HepG2 (cell line): ENCODE data around the gene C22orf15. TPM values are rescaled to one million over a fixed set of nuclear protein-coding genes. Genes with fewer than 3 reads are reported as not detected.

Experiments
- AKNA ChIP-seq: sonication (generic); formaldehyde crosslinking; IDR thresholded peaks from 2 replicates; pipeline ENCODE4 v1.4.0; 2020; ENCODE audit warnings: missing genetic modification reagents, borderline replicate concordance
- ATF6 ChIP-seq: sonication (generic); formaldehyde crosslinking; conservative IDR thresholded peaks from 2 replicates; pipeline ENCODE4 v1.4.0; 2020; ENCODE audit warnings: missing genetic modification reagents
- BRD4 ChIP-seq: sonication (generic); formaldehyde crosslinking; IDR thresholded peaks from 2 replicates; pipeline ENCODE4 v1.4.0; 2020; ENCODE audit warnings: missing genetic modification reagents
- DNMT3B ChIP-seq: conservative IDR thresholded peaks from 2 replicates; pipeline ENCODE4 v1.6.1; 2016; ENCODE audit warnings: missing biosample characterization, control low read depth
- ERF ChIP-seq: IDR thresholded peaks from 2 replicates; pipeline ENCODE4 v1.6.1; 2018; ENCODE audit warnings: missing biosample characterization, missing genetic modification reagents
- HIVEP1 ChIP-seq: sonication (generic); formaldehyde crosslinking; IDR thresholded peaks from 2 replicates; pipeline ENCODE4 v1.4.0; 2020; ENCODE audit warnings: mild to moderate bottlenecking, missing genetic modification reagents
- MTF1 ChIP-seq: sonication (generic); formaldehyde crosslinking; IDR thresholded peaks from 2 replicates; pipeline ENCODE4 v1.5.0; 2020; ENCODE audit warnings: missing genetic modification reagents
- NR2F1 ChIP-seq, 2 experiments: fragments of 450-650 bp in 1 of 2; formaldehyde crosslinking in 1 of 2; IDR thresholded peaks; 2 replicates each; pipeline versions ENCODE4 v1.5.0 to v1.6.1; 2016 to 2020; ENCODE audit warnings: mild to moderate bottlenecking in 1 of 2, missing compliant biosample characterization in 1 of 2, missing genetic modification reagents in 1 of 2, moderate library complexity in 1 of 2
- NR2F2 ChIP-seq: IDR thresholded peaks from 2 replicates; pipeline ENCODE4 v1.6.1; 2012; ENCODE audit warnings: low read depth, inconsistent platforms, borderline replicate concordance
- PAX8 ChIP-seq: sonication (generic); formaldehyde crosslinking; IDR thresholded peaks from 2 replicates; pipeline ENCODE4 v1.8.0; 2022; ENCODE audit warnings: mild to moderate bottlenecking, missing genetic modification reagents, borderline replicate concordance
- USF2 ChIP-seq, 2 experiments: sonication (generic) in 1 of 2; formaldehyde crosslinking in 1 of 2; IDR thresholded peaks; 2 replicates each; pipeline versions ENCODE4 v1.5.1 to v1.6.1; 2011 to 2020; ENCODE audit warnings: borderline replicate concordance in 1 of 2, low read depth in 1 of 2, low read length in 1 of 2, mild to moderate bottlenecking in 1 of 2, missing genetic modification reagents in 1 of 2, moderate library complexity in 1 of 2
- ZBED4 ChIP-seq: sonication (generic); formaldehyde crosslinking; IDR thresholded peaks from 2 replicates; pipeline ENCODE4 v1.4.0; 2020; ENCODE audit warnings: missing genetic modification reagents, borderline replicate concordance
- ZBTB20 ChIP-seq: sonication (generic); formaldehyde crosslinking; IDR thresholded peaks from 2 replicates; pipeline ENCODE4 v1.8.1; 2023; ENCODE audit warnings: missing genetic modification reagents, low read depth, mild to moderate bottlenecking, borderline replicate concordance
- ZSCAN12 ChIP-seq: sonication (generic); formaldehyde crosslinking; IDR thresholded peaks from 2 replicates; pipeline ENCODE4 v1.9.0; 2021; ENCODE audit warnings: mild to moderate bottlenecking, missing genetic modification reagents
- polyA plus RNA-seq, 8 experiments: library from polyadenylated mRNA; depleted of rRNA in 3 of 8; stranded (reverse) in 7 of 8; unstranded in 1 of 8; fragments of >200 nt; fragmentation: Illumina TruSeq in 4 of 8; extraction: Trizol in 4 of 8; gene quantifications; 2 replicates each; pipeline versions ENCODE4 v1.2.1 to v1.2.3, GENCODE V29; 2011 to 2016; ENCODE audit warnings: low read depth in 4 of 8, missing spikeins in 1 of 8, mixed read lengths in 1 of 8; ENCODE audit not compliant: insufficient read depth in 1 of 8
- total RNA-seq, 5 experiments: library from RNA; depleted of rRNA; stranded (reverse); fragments of >200 nt; fragmentation: Illumina TruSeq; extraction: Trizol; gene quantifications; 2 replicates each; pipeline ENCODE4 v1.2.3, GENCODE V29; 2016; ENCODE audit warnings: low read depth in 1 of 5

Gene C22orf15
- total and polyA plus RNA-seq, 2 of the 13 experiments (the other 11 are each of a cell fraction or from before 2014, with no cell fraction given), result not detected

- TF ChIP-seq ZBTB20 (CRISPR knock-in tag), result no peak
- TF ChIP-seq MTF1 (CRISPR knock-in tag), result no peak
- TF ChIP-seq ZSCAN12 (CRISPR knock-in tag), result no peak
- no peak for TF ChIP-seq BRD4
- TF ChIP-seq DNMT3B (CRISPR knock-in tag), result 0 out of 2 replicates have a peak, but pooled peaks have one; percentile 63
- no peak for TF ChIP-seq ZBED4 (CRISPR knock-in tag)
- no peak for TF ChIP-seq ATF6
- peak; percentile 61; the same call in 1 of the 2 replicates for TF ChIP-seq PAX8
- peak; percentile 24; the same call in 1 of the 2 replicates for TF ChIP-seq NR2F2
- TF ChIP-seq ERF, result peak; percentile 77
- TF ChIP-seq NR2F1 (CRISPR knock-in tag; IDR thresholded peaks at IDR 0.05), result no peak
- no peak; the same call in 1 of the 2 replicates for TF ChIP-seq HIVEP1 (CRISPR knock-in tag)
- TF ChIP-seq USF2 (IDR thresholded peaks at IDR 0.05; ENCODE audit: low read depth, low read length), result no peak
- peak; percentile 41; the same call in 1 of the 2 replicates for TF ChIP-seq USF2 (CRISPR knock-in tag; IDR thresholded peaks at IDR 0.05; ENCODE audit: borderline replicate concordance)
- TF ChIP-seq AKNA (CRISPR knock-in tag), result no peak
Measured at GRCh38 chr22:23767673-23768548, 5.1 kb downstream of the C22orf15 start, which contains the start of gene CHCHD10 (continued).
